LNCAP (cell line): ENCODE data around the gene CCT3.

Experiments used
- CTCF ChIP-seq: fragments of 450-650 bp; IDR thresholded peaks from 2 replicates; pipeline ENCODE4 v1.5.1; 2017; ENCODE audit warnings: mild to moderate bottlenecking

CCT3 gene

GRCh38 chr1:156372876-156373275 lies 34.8 kb upstream of the CCT3 start:
- TF ChIP-seq CTCF: no peak

- no peak for TF ChIP-seq CTCF
Measured at GRCh38 chr1:156372265-156372586, 34.1 kb upstream of the CCT3 start.

- no peak for TF ChIP-seq CTCF
Measured at GRCh38 chr1:156371553-156372264, 33.6 kb upstream of the CCT3 start.

GRCh38 chr1:156368889-156369684 lies 31.0 kb upstream of the CCT3 start, which contains the start of gene RHBG:
TSS of gene RHBG (plus strand) at chr1:156369211. CDS start at chr1:156369250, 39 bp downstream.
- no peak for TF ChIP-seq CTCF

- TF ChIP-seq CTCF: no peak
Measured at GRCh38 chr1:156368157-156368658, 30.1 kb upstream of the CCT3 start.

- TF ChIP-seq CTCF: no peak
Measured at GRCh38 chr1:156367383-156368156, 29.5 kb upstream of the CCT3 start.

GRCh38 chr1:156366378-156367166 lies 28.5 kb upstream of the CCT3 start:
- no peak for TF ChIP-seq CTCF
